Measurements from ENCODE around the gene PLCH1. TPM values are rescaled to one million over a fixed set of nuclear protein-coding genes. Genes with fewer than 3 reads are reported as not detected.

The PLCH1 gene
- total and polyA plus RNA-seq, 10 of the 15 experiments (the other 5 are each of a cell fraction or from before 2014, with no cell fraction given): 0.03 to 0.22 (median 0.04) TPM; not detected in 5

- no peaks in the 10 kb centered on the region for H3K27me3 ChIP-seq (replicated peaks in 1 of 2; ENCODE audit: control insufficient read depth in 2 of 2, insufficient read depth in 2 of 2, low read length in 1 of 2)
- no peak overlapping the region for H3K4me2 ChIP-seq (ENCODE audit: control insufficient read depth, insufficient read depth)
- ATAC-seq (no peak), DNase-seq (ENCODE audit: low read depth, low spot score) (no peak), FAIRE-seq (no peak)
- no peaks in the 10 kb centered on the region for H3K36me3 ChIP-seq (ENCODE audit: control insufficient read depth in 2 of 2, insufficient read depth in 2 of 2, low read length in 1 of 2)
- in situ Hi-C loops (cut with MboI): no loop called here
- H3K79me2 ChIP-seq (ENCODE audit: control insufficient read depth, insufficient read depth, low read length): no peaks in the 10 kb centered on the region
- POLR2A ChIA-PET: no interaction called here
- SMC1A ChIA-PET (ENCODE audit: uncharacterized antibody, unreplicated experiment): no interaction called here
- TF ChIP-seq TCF3 (IDR thresholded peaks at IDR 0.05; ENCODE audit: borderline replicate concordance, insufficient read depth, low read depth, low read length) (no peak), BCL3 (IDR thresholded peaks at IDR 0.05; ENCODE audit: borderline replicate concordance, insufficient read depth, low read depth, low read length, poor library complexity, severe bottlenecking) (no peak), EP300 (IDR thresholded peaks at IDR 0.05; ENCODE audit: borderline replicate concordance in 1 of 2, control insufficient read depth in 1 of 2, low read depth in 2 of 2, low read length in 2 of 2) (no peak), CBX5 (IDR thresholded peaks at IDR 0.05; ENCODE audit: low read depth) (no peak), CHD2 (IDR thresholded peaks at IDR 0.05; ENCODE audit: borderline replicate concordance, low read depth, low read length) (no peak)
- no peaks in the 10 kb centered on the region for H3K9me3 ChIP-seq (replicated peaks; ENCODE audit: control insufficient read depth, insufficient read depth, low read length)
- no peaks in the 10 kb centered on the region for H3K4me1 ChIP-seq (ENCODE audit: control insufficient read depth, insufficient read depth, low read length)
- no peaks in the 10 kb centered on the region for H4K20me1 ChIP-seq (ENCODE audit: control insufficient read depth, insufficient read depth)
- CTCF ChIA-PET: interaction anchor here (0.7 kb wide), 1 partner anchor 14 kb away, joined by 3 read pairs; no protein-coding TSS in a partner anchor
- no peak overlapping the region for H3K4me3 ChIP-seq
- intact Hi-C loops (cut with micrococcal nuclease; ENCODE audit: unreplicated experiment): no loop called here
- H3K27ac ChIP-seq (ENCODE audit: control insufficient read depth, insufficient read depth): no peak overlapping the region
- RAD21 ChIA-PET (ENCODE audit: unreplicated experiment): no interaction called here
- BruUV-seq (replicated peaks): no TSS peak
- WGBS (ENCODE audit: insufficient coverage, insufficient replicate concordance, low lambda C conversion rate, missing lambda C conversion rate): 0% methylated on average over 1 of the region's 1 CpG
- H2AFZ ChIP-seq (ENCODE audit: control insufficient read depth, low read depth, low read length): no peak overlapping the region
- H3K9ac ChIP-seq (ENCODE audit: control insufficient read depth, insufficient read depth, low read length): no peak overlapping the region
Measured at GRCh38 chr3:155393316-155393715, 351.6 kb downstream of the PLCH1 start.

GRCh38 chr3:155392138-155392537 lies 352.7 kb downstream of the PLCH1 start:
- TF ChIP-seq HDAC6 (IDR thresholded peaks at IDR 0.05; ENCODE audit: unreplicated experiment) (no peak), CBX5 (IDR thresholded peaks at IDR 0.05; ENCODE audit: low read depth) (no peak), EZH2 (IDR thresholded peaks at IDR 0.05; ENCODE audit: borderline replicate concordance, control insufficient read depth, low read depth, low read length) (no peak), GATAD2B (conservative IDR thresholded peaks at IDR 0.05; ENCODE audit: low read depth) (no peak), SRF (IDR thresholded peaks at IDR 0.05; ENCODE audit: low read depth in 2 of 2, low read length in 2 of 2) (no peak), SMAD5 (IDR thresholded peaks at IDR 0.05; ENCODE audit: low read depth) (no peak), RAD51 (IDR thresholded peaks at IDR 0.05) (no peak), BRCA1 (IDR thresholded peaks at IDR 0.05; ENCODE audit: low read depth, low read length) (no peak), ZSCAN29 (IDR thresholded peaks at IDR 0.05) (no peak), CHD2 (IDR thresholded peaks at IDR 0.05; ENCODE audit: borderline replicate concordance, low read depth, low read length) (no peak), RELB (IDR thresholded peaks at IDR 0.05; ENCODE audit: low read depth) (no peak)
- 0% methylated on average over 1 of the region's 1 CpG for WGBS (ENCODE audit: insufficient coverage, insufficient replicate concordance, low lambda C conversion rate, missing lambda C conversion rate)
- ATAC-seq: no peak
- Histone ChIP-seq H4K20me1 (ENCODE audit: control insufficient read depth, insufficient read depth) (no peaks in the 10 kb centered on the region), H3K36me3 (ENCODE audit: control insufficient read depth in 2 of 2, insufficient read depth in 2 of 2, low read length in 1 of 2) (no peaks in the 10 kb centered on the region), H3K79me2 (ENCODE audit: control insufficient read depth, insufficient read depth, low read length) (no peaks in the 10 kb centered on the region), H3K4me1 (ENCODE audit: control insufficient read depth, insufficient read depth, low read length) (no peaks in the 10 kb centered on the region), H3K9me3 (replicated peaks; ENCODE audit: control insufficient read depth, insufficient read depth, low read length) (no peaks in the 10 kb centered on the region), H2AFZ (ENCODE audit: control insufficient read depth, low read depth, low read length) (no peak overlapping the region), H3K4me3 (no peak overlapping the region), H3K27ac (ENCODE audit: control insufficient read depth, insufficient read depth) (no peak overlapping the region), H3K4me2 (ENCODE audit: control insufficient read depth, insufficient read depth) (no peak overlapping the region), H3K27me3 (replicated peaks in 1 of 2; ENCODE audit: control insufficient read depth in 2 of 2, insufficient read depth in 2 of 2, low read length in 1 of 2) (no peaks in the 10 kb centered on the region), H3K9ac (ENCODE audit: control insufficient read depth, insufficient read depth, low read length) (no peak overlapping the region)
- ChIA-PET SMC1A (ENCODE audit: uncharacterized antibody, unreplicated experiment) (no interaction called here), RAD21 (ENCODE audit: unreplicated experiment) (no interaction called here), CTCF (no interaction called here), POLR2A (no interaction called here)
- BruUV-seq (replicated peaks): no TSS peak
- in situ Hi-C loops (cut with MboI): no loop called here
- intact Hi-C loops (cut with micrococcal nuclease; ENCODE audit: unreplicated experiment): no loop called here
- no peak for DNase-seq (ENCODE audit: low read depth, low spot score)
- no peak for FAIRE-seq
